ENCODE data around the gene FER. TPM values are rescaled to one million over a fixed set of nuclear protein-coding genes. Genes with fewer than 3 reads are reported as not detected.

The FER gene
- total RNA-seq, 1 donor from 2014 or later = 12.8 TPM

GRCh38 chr5:109225716-109226625 is 478.3 kb downstream of the FER start:
- intact Hi-C loops (cut with DNase I) = no loop called here
- no peak for ATAC-seq (ENCODE audit: poor library complexity)

GRCh38 chr5:109230369-109230768 is 482.7 kb downstream of the FER start:
- ATAC-seq (ENCODE audit: poor library complexity) (no peak), DNase-seq (no peak)
- intact Hi-C loops (cut with DNase I) = no loop called here

More at GRCh38 chr5:109225716-109226625, 478.3 kb downstream of the FER start:
- DNase-seq = peak; percentile 55

- DNase-seq (no peak), ATAC-seq (ENCODE audit: poor library complexity) (no peak)
Measured at GRCh38 chr5:109231331-109231730, 483.6 kb downstream of the FER start.

GRCh38 chr5:109234381-109234780 is 486.7 kb downstream of the FER start:
- DNase-seq = no peak
- ATAC-seq (ENCODE audit: poor library complexity) = no peak
- intact Hi-C loops (cut with DNase I) = no loop called here

More at GRCh38 chr5:109231331-109231730, 483.6 kb downstream of the FER start:
- intact Hi-C loops (cut with DNase I) = no loop called here

- ATAC-seq (ENCODE audit: poor library complexity) (no peak), DNase-seq (no peak)
- intact Hi-C loops (cut with DNase I) = no loop called here
Measured at GRCh38 chr5:109239456-109239855, 491.8 kb downstream of the FER start.

GRCh38 chr5:109242518-109242917 is 494.8 kb downstream of the FER start:
- DNase-seq (no peak), ATAC-seq (ENCODE audit: poor library complexity) (no peak)
- intact Hi-C loops (cut with DNase I) = no loop called here

- ATAC-seq (ENCODE audit: poor library complexity) (no peak), DNase-seq (no peak)
- intact Hi-C loops (cut with DNase I) = no loop called here
Measured at GRCh38 chr5:109246395-109246794, 498.7 kb downstream of the FER start.
